Natural killer cell (primary cell): ENCODE results near the gene GNB3. TPM values are rescaled to one million over a fixed set of nuclear protein-coding genes. Genes with fewer than 3 reads are reported as not detected.

Experiments used
- ATAC-seq, 3 donors: fragments of 150-1000 bp in 2 of 3; fragments of 200-7000 bp in 1 of 3; cut with Tn5 transposase; 1 replicate in 1 of 3; 2 replicates in 2 of 3; pipeline ENCODE4 v1.10.0; 2021; ENCODE audit warnings: mild to moderate bottlenecking in 2 of 3, moderate library complexity in 2 of 3
- DNase-seq, 2 donors: peaks; one replicate each; pipeline versions ENCODE4 v3.0.0 to v3.0.0-alpha.2; 2013 to 2021; ENCODE audit warnings: mixed read lengths in 1 of 2
- H3K27ac ChIP-seq: one replicate; pipeline ENCODE4 v1.5.1; 2013; ENCODE audit warnings: mild to moderate bottlenecking, low read length
- H3K27me3 ChIP-seq: one replicate; pipeline ENCODE4 v1.6.1; 2013; ENCODE audit warnings: low read length; ENCODE audit not compliant: control insufficient read depth, insufficient read depth
- H3K36me3 ChIP-seq: one replicate; pipeline ENCODE4 v1.6.1; 2013; ENCODE audit warnings: low read length; ENCODE audit not compliant: control insufficient read depth, insufficient read depth
- H3K4me1 ChIP-seq: one replicate; pipeline ENCODE4 v1.6.1; 2013; ENCODE audit warnings: low read length; ENCODE audit not compliant: control insufficient read depth, insufficient read depth
- H3K4me3 ChIP-seq: one replicate; pipeline ENCODE4 v1.5.1; 2013; ENCODE audit warnings: low read length
- H3K9me3 ChIP-seq: one replicate; pipeline ENCODE4 v1.6.1; 2013; ENCODE audit warnings: low read length; ENCODE audit not compliant: control insufficient read depth, insufficient read depth
- H3K27ac Mint-ChIP-seq, 2 donors: one replicate each; pipeline ENCODE4 v1.8.0; 2022; ENCODE audit warnings: mild to moderate bottlenecking in 2 of 2, mixed read lengths in 2 of 2, moderate library complexity in 1 of 2
- H3K27me3 Mint-ChIP-seq, 2 donors: one replicate each; pipeline ENCODE4 v1.8.0; 2022; ENCODE audit warnings: low read depth in 2 of 2, mixed read lengths in 2 of 2
- H3K36me3 Mint-ChIP-seq: one replicate; pipeline ENCODE4 v1.8.0; 2022; ENCODE audit warnings: mixed read lengths
- H3K4me1 Mint-ChIP-seq, 2 donors: one replicate each; pipeline ENCODE4 v1.8.0; 2022; ENCODE audit warnings: mixed read lengths in 2 of 2
- H3K4me3 Mint-ChIP-seq: one replicate; pipeline ENCODE4 v1.8.0; 2022; ENCODE audit warnings: mild to moderate bottlenecking, moderate library complexity, mixed read lengths
- H3K9me3 Mint-ChIP-seq, 2 donors: one replicate each; pipeline ENCODE4 v1.8.0; 2022; ENCODE audit warnings: mixed read lengths in 2 of 2
- CTCF ChIP-seq: fragments of 200-600 bp; IDR thresholded peaks from one replicate; pipeline ENCODE4 v1.8.0; 2022; ENCODE audit warnings: antibody characterized with exemption
- WGBS: methylation state at CpG from one replicate; pipeline ENCODE4 v1.1.7; 2013; ENCODE audit warnings: missing lambda C conversion rate; ENCODE audit not compliant: insufficient coverage; 5-methylcytosine and 5-hydroxymethylcytosine counted together
- intact Hi-C: fragments of 100-400 bp; cut with micrococcal nuclease; formaldehyde crosslinking; loops from one replicate; pipeline ENCODE4 v1.14.2; 2022
- total RNA-seq, 4 donors: library from RNA; stranded (reverse); fragments of 120-200 nt in 1 of 4; gene quantifications; one replicate each; pipeline versions ENCODE4 v1.2.3 to v1.2.4, GENCODE V29; 2013 to 2022

GNB3 gene
- total RNA-seq, 3 donors from 2014 or later (not counting 1 experiment from before 2014, with no cell fraction given) = not detected

DNA sequence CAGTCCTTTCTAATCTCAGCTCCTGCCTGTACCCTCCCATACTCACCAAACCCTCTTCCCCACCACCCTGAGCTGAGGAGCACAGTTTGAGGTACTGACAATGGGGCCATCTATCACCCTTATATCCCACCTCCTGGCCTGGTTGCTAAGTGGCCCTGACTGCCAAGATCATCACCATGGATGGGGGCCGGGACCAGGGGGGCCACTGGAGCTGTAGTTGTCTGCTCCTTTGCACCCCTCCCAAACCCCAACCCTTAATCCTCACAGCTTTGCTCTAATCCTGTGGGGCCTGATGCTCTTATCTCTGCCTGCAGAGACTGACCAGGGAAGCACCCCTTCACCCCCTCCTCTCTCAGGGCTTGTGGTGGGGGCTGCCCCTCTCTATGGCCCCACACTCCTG is 395 bp upstream of the GNB3 start:
- Mint-ChIP-seq H3K27me3 (no peaks in the 10 kb centered on the region), H3K4me3 (no peak overlapping the region), H3K9me3 (no peaks in the 10 kb centered on the region), H3K4me1 (no peaks in the 10 kb centered on the region), H3K27ac (no peak overlapping the region), H3K36me3 (no peaks in the 10 kb centered on the region)
- H3K9me3 ChIP-seq = no peaks in the 10 kb centered on the region
- intact Hi-C loops = no loop called here
- ATAC-seq (no peak), DNase-seq (no peak)
- H3K27me3 ChIP-seq = no peaks in the 10 kb centered on the region
- 81% methylated on average over 1 of the region's 1 CpG for WGBS
- H3K27ac ChIP-seq = no peak overlapping the region
- no peak for TF ChIP-seq CTCF
- no peak overlapping the region for H3K4me3 ChIP-seq
- peaks cover 4% of the 10 kb centered on the region for H3K4me1 ChIP-seq
- H3K36me3 ChIP-seq = no peaks in the 10 kb centered on the region

DNA sequence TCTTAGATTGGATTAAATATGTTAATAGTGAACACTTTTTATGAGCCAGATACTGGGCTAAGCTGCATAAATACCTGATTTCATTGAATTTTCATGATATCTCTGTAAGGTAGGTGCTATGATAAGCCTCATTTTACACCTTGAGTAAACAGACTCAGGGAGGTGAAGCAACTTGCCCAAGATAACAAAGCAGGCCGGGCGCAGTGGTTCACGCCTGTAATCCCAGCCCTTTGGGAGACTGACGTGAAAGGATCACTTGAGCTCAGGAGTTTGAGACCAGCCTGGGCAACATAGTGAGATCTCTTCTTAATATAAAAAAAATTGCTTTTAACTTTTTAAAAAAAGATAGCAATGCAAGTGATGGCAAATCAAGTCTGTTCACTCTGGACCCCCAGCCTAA is 1.4 kb downstream of the GNB3 start:
- Mint-ChIP-seq H3K27ac (no peak overlapping the region), H3K4me1 (no peaks in the 10 kb centered on the region), H3K27me3 (no peaks in the 10 kb centered on the region), H3K4me3 (no peak overlapping the region), H3K9me3 (no peaks in the 10 kb centered on the region), H3K36me3 (no peaks in the 10 kb centered on the region)
- Histone ChIP-seq H3K27me3 (no peaks in the 10 kb centered on the region), H3K4me3 (no peak overlapping the region), H3K36me3 (no peaks in the 10 kb centered on the region), H3K27ac (no peak overlapping the region), H3K4me1 (no peaks in the 10 kb centered on the region), H3K9me3 (no peaks in the 10 kb centered on the region)
- DNase-seq = no peak
- 96% methylated on average over 4 of the region's 4 CpGs for WGBS
- no peak for ATAC-seq
- TF ChIP-seq CTCF = no peak
- intact Hi-C loops = no loop called here

GRCh38 chr12:6843118-6843902 is 2.6 kb downstream of the GNB3 start:
- Mint-ChIP-seq H3K27ac (no peak overlapping the region), H3K36me3 (no peaks in the 10 kb centered on the region), H3K4me3 (no peak overlapping the region), H3K27me3 (no peaks in the 10 kb centered on the region), H3K9me3 (no peaks in the 10 kb centered on the region), H3K4me1 (no peaks in the 10 kb centered on the region)
- 90% methylated on average over 16 of the region's 16 CpGs for WGBS
- ATAC-seq = no peak
- no peak for DNase-seq
- no peaks in the 10 kb centered on the region for H3K27me3 ChIP-seq
- no peaks in the 10 kb centered on the region for H3K36me3 ChIP-seq
- no peaks in the 10 kb centered on the region for H3K9me3 ChIP-seq
- no peak overlapping the region for H3K4me3 ChIP-seq
- intact Hi-C loops = no loop called here
- H3K27ac ChIP-seq = no peak overlapping the region
- no peak for TF ChIP-seq CTCF
- no peaks in the 10 kb centered on the region for H3K4me1 ChIP-seq

DNA sequence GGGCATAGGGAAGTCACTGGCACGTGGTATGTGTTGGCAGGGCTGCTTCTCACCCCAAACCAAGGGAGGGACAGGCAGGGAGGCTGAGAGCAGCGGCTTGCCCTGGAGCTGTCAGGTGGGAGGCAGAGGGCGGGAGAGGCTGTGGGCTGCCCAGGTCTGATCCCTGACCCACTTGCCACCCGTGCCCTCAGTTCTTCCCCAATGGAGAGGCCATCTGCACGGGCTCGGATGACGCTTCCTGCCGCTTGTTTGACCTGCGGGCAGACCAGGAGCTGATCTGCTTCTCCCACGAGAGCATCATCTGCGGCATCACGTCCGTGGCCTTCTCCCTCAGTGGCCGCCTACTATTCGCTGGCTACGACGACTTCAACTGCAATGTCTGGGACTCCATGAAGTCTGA is 4.7 kb downstream of the GNB3 start:
- H3K27me3 Mint-ChIP-seq = no peaks in the 10 kb centered on the region
- no peak overlapping the region for H3K4me3 ChIP-seq
- no peak overlapping the region for H3K27ac ChIP-seq
- intact Hi-C loops = no loop called here
- H3K4me1 ChIP-seq = peaks cover 4% of the 10 kb centered on the region
- DNase-seq (no peak), ATAC-seq (no peak)
- H3K27ac Mint-ChIP-seq = no peak overlapping the region
- 94% methylated on average over 17 of the region's 17 CpGs for WGBS
- H3K27me3 ChIP-seq = no peaks in the 10 kb centered on the region
- no peak overlapping the region for H3K4me3 Mint-ChIP-seq
- H3K36me3 ChIP-seq = no peaks in the 10 kb centered on the region
- H3K36me3 Mint-ChIP-seq = no peaks in the 10 kb centered on the region
- no peak for TF ChIP-seq CTCF
- no peaks in the 10 kb centered on the region for H3K9me3 Mint-ChIP-seq
- H3K9me3 ChIP-seq = no peaks in the 10 kb centered on the region
- peaks cover 0 to 10% of the 10 kb centered on the region in 2 donors for H3K4me1 Mint-ChIP-seq
